ENCODE measurements around the gene SNRPB2.

Gene SNRPB2

DNA sequence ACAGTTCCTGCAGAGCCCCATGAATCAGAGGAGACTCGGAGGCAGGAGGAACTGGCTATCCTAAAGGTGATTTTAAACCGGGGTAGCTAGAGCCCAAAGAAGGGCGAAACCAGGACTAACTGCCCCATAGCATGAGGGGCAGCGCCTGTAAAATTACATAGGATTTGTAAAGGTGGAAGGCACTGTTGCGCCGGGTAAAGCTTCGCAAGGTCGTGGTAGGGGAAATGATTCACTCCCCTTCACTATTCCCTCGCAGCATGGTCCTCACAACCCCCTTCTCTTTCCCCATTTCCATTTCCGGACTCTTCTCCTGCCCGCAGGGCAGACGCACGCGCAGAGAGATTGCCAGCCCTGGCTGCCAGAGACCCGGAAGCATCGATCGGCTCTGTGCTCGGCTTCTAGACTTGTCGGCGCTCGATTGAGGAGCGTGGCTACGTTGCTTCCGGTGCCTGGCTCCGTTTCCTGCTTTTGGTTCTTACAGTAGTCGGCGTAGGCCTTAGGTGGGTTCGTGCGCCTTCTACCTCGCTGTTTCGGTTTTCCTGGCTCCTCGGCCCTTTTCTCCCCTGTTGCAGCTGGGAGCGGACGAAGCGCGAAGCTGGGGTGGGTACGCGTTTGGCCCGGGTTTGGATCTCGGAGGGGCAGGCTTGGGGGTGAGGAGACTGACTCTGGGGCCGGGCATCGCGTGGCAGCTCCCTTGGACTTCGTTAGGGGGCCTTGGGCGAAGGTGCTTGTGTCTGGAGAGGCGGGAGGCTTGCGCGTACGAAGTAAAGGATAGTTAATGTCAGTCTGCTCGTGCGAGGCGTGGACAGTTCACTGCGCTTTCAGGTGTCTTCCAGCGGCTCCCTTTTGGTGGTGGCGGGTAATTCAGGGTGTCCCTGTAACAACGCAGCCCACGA, at the start of gene SNRPB2:
TSS of gene SNRPB2 (plus strand) at position 462 of the 896 bp plus-strand sequence. CDS start 1,677 bp downstream, outside the sequence.
- DNase-seq = peak; percentile 97 to 98

DNA sequence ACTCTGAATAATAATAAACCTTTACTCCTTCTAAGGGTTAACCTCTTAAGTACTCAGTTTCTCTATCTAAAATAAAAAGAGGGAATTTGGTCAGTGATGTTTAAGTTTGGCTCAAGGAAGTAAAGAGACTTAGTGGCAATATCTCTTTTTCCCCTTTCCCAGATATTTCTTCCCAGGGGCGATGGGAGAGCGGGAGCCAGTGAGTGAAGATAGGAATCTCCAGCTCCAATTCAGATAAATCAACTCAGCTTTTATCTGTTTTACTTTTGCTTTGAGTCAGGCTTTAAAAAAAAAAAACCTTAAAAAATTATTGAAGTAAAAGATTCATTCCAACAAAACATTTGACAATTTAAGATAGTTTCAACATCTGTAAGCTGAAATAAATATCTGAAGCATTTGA, 45.4 kb upstream of the SNRPB2 start:
- no peak for DNase-seq

DNA sequence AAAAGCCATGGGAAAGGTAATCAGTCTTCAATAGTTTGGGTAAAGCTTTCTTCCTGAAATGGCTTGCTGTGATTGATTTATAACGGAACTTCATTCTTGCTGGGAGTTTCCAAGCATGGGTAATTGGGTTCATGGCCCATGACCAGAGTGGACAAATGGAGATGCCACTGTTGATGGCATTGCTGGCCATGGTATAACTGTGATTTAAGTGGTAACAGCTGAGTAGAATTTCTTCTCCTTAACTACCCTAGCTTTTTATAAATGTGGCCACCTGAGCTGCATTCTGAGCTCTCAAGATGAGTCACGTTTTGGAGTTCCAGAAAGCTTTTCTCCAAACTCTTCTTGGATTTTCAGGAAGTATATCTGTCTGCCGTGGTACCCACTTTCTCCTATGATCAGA, 39.9 kb upstream of the SNRPB2 start:
- DNase-seq = no peak

- no peak for DNase-seq
Measured at GRCh38 chr20:16691381-16691780, 38.4 kb upstream of the SNRPB2 start.

- DNase-seq = no peak
Measured at GRCh38 chr20:16692009-16692408, 37.8 kb upstream of the SNRPB2 start.

DNA sequence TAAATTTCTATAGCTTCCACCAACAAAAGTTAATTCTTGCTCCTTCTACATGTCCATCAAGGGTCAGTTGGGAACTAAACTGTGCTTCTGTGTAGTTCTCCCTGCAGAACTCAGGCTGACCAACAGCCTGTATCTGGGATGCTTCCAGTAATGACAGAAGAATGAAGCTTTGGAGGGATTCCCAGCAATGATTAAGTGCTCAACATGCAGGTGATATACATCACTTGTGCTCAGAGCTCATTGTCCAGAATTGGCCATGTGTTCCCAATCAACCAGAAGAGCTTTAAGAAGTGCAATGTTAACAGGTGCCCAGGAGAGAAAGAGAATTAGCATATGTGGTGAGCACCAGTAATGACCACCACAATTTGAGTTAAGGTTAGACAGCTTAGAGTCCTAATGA, 37.4 kb upstream of the SNRPB2 start:
- no peak for DNase-seq

DNA sequence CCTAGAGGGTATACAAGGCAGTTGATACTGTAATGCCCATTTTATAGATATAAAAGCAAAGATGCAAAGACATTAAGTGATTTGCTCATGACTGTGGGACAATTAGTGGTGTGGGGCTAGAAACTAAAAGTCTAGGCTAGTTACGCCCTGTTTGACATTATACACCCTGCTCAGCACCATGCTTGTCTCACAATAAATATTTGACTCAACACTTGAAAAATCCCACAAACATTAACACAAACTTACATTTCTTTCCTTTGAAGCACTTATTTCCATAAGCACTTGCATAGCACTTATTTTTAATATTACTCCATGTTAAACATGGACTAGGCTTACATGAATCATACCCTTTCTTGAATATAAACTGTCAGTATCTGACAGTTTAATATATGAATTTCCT, 36.5 kb upstream of the SNRPB2 start:
- no peak for DNase-seq

- DNase-seq = no peak
Measured at GRCh38 chr20:16694161-16694560, 35.7 kb upstream of the SNRPB2 start.

DNA sequence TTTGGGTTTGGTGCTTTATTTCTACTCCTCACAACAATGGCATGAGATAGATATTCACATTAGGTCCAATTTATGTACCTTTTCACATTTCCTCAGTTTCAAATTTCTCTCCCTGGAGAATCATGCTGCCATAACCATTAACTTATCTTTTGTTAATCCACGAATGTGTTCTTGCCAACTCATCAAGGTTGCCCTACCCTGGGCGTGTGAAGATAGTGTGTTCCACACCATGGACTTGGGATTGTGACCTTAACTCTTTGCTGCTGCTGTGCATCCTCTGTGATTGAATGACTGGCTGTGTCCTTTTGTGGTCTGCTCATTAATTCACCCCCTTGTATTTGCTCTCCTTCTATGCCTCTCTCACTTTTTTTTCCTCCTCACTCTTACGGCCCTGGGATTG, 34.2 kb upstream of the SNRPB2 start:
- no peak for DNase-seq

DNA sequence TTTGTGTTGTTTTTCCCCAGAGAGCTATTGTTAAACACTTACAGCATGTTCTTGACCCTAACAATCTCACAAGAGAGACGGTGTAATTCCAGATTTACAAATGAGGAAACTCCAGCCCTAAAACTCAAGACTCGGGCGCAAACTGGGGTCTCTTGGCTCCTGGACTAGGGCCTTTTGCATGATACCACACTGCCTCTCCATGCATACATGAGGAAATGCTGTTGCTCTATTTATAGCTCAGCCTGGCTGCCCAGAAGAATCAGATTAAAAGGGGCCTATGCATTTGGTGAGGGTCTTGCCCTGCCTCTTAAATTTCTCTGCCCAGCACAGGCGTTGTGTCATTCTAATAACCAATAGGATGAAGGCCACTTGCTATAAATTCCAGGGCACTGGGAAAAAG, 30.5 kb upstream of the SNRPB2 start:
- peak in 1 of 2 experiments; percentile 14 for DNase-seq

DNA sequence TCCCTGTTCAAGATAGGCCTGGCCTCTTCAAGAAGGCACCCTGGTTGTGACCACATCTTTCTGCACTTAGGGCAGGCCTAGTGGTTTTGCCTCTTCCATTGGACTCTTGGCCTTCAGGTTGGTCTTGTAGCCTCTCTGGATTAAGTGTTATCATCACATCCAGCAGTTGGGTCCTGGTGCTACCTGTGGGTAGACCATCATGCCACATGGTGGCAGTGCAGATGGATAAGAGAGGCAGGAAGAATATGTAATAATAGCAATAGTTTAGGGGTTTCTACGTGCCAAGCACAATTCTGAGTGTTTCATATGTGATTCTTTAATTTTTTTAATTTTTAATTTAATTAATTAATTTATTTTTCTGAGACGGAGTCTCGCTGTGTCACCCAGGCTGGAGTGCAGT, 28.5 kb upstream of the SNRPB2 start:
- peak; percentile 15 to 39 for DNase-seq

DNA sequence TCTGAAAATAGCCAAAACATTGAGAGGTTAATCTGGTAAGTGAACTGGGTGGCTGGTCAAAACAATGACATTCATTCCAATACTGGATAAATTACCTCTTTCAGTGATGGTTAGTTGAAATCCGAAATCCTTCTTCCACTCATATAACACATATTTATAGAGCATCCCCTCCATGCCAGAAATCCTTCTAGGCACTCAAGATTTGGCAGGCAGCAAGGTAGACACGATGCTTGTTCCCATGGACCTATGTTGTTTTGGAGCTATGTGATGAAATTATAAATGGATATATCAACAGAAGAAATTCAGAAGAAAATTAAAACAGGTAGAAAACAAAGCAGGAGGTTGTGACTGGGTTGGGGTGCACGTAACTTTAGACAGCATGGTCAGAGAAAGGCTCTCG, 26.3 kb upstream of the SNRPB2 start:
- no peak for DNase-seq

DNA sequence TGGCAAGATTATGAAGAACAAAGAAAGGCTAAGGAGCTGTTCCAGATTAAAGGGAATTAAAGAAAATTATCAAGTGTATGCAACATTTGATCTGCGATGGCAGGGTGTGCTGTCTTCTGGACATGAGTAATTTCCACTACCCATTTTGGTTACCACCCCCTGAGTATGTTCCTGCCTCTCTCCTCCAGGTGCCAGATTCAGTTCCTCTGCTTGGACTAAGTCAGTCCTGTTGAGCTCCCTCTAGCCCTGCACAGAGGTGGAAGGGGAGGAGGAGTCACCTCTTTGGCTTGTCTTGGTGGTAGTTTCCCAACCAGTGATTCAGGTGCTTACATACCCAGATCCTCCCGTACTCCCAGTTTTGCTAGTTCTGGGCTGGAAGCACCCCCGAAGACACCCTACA, 22.2 kb upstream of the SNRPB2 start:
- DNase-seq = no peak

DNA sequence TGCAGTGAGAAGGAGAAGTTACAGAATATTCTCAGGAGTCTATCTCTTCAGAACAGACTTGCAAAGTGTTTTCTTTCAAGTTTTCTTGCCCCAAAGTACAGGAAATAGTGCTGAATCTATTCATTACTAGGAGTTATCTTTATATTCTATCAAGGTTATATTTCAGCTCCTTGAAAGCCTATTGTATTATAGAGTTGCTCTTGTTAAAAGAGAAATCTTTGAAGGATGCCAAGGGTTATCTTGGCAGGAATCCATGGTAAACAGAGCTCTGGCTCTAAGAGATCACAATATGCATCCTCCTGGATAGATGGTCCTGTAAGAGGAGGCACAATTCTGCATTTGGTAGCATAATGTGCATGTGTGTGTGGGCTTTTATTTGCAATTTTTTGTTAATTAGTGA, 21.2 kb upstream of the SNRPB2 start:
- peak in 1 of 2 experiments; percentile 36 for DNase-seq

DNA sequence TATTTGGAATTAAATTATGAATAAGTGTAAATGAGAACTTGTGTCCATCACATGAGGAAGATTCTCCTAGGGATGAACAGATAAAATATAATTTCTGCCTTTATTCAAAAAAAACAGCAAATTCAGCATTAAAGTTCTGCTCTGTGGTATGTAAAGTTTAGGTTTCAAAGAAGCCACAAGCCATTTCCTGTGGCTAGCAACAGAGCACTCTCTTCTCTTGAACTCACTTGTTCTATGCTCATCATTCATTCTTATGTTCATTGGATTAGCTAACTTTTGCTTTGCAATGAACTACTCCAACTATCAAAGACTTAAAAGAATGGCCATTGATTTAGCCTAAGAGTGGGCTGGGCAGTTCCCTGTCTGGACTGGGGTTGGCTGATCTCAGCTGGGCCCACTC, 20.8 kb upstream of the SNRPB2 start:
- no peak for DNase-seq

DNA sequence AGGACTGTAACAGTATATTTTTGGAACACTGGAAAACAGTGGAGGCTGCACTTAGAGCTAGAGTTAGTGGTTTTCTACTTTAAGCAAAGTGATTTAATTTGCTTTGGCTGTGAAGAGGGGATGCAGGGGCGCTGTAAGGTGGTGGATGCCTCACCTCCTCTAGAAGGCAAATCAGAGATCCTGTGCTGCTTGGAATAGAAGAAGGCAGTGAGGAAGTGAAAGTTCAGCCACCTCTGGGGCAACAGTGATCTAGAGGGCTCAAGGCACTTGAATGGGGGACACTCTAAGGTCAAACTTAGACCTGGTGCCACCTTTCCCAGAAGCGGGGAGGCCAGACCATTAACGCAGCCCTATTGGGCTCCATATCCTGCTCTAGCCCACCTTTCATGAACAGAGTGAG, 19.0 kb upstream of the SNRPB2 start:
- DNase-seq = no peak

GRCh38 chr20:16711661-16712258, 18.1 kb upstream of the SNRPB2 start:
- no peak for DNase-seq

- peak; percentile 34 to 48 for DNase-seq
Measured at GRCh38 chr20:16712511-16712947, 17.3 kb upstream of the SNRPB2 start.

GRCh38 chr20:16713066-16713465, 16.8 kb upstream of the SNRPB2 start:
- no peak for DNase-seq

DNA sequence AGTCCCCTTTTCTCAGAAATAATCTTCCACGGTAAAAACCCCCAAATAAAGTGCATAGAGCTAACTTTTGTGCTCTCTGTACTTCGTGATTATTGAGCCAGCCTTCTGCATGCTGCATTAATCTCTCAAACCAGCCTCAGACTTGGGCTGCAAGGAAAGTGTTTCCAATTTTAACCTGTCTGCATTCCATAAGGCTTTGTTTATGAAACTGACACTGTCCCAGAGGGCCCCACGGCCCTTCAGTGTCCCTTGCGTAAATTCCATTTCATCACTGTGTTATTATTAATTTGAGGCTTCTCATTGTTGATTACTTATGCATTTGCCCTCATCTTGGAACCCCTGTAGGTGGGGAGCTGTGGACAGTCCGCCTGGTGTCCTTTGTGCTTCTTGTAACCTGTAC, 15.6 kb upstream of the SNRPB2 start:
- DNase-seq = no peak

DNA sequence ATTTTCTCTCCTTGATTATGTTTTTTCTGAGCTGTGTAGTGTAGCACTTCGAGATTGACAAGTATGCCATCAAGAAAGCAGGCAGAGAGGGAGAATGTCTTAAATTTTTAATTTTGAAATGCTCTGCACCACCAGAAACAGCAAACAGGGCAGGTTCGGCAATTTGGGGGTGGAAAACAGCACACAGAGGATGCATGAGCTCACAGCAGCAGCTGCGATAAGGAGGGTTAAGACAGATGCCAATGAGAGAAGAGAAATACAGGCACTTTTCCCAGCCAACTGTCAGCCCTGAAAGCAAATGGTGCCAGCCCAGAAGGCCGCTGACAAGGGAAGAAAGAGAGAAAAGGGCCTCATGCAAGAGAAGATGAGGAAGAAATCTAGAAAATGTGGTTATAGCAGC, 15.1 kb upstream of the SNRPB2 start:
- DNase-seq = no peak

- DNase-seq = no peak
Measured at GRCh38 chr20:16719421-16719820, 10.4 kb upstream of the SNRPB2 start.

DNA sequence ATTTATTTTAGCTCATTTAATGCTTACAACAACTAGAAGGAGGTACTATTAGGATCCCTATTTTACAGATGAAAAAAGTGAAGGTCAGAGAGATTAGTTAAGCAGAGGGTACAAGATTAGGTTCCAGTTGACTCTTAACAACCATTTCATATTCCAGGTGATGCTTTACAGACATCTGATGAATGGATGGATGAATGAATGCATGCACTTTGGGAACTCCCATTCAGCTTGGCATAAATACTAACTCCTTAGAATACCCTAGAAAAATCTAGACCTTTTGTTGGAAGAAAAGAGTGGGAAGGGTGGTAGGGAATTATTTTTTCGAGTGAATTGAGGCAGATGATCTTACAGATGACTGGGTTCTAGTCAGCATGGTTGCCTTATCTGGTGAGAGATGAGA, 746 bp upstream of the SNRPB2 start:
- DNase-seq = no peak

DNA sequence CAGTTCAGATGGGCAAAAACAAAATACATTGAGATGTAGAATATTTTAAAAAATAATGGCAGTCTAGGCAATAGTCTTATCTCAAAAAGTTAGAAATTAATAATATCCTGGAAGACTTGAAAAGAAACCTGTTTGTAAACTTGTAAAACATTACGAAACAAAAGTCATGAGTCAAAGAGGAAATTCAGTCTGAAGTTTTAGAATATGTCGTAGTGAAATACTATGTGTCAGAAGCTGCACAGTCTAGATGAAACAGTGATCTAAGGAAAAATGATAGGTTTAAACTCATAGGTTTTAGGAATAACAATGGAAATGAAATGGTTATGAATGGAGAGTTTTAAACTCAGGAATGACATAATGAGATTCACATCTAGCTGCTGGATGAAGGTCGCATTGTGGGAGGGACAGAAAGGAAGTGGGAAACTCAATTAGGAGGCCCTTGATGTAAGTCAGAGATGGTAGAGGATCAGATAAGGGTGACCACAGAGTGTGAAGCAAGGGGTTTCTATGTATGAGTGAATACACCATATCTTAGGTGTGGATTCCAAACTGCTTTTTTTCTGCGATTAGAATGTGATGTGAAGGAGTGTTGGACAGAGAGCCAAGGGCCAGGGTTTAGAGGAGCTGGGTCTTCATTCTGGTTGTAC, 2.8 kb downstream of the SNRPB2 start:
- DNase-seq = no peak
